GM12878 (cell line): Measurements from ENCODE around the gene ANO4.

Experiments
- ATF3 ChIP-seq: IDR thresholded peaks from 2 replicates; pipeline ENCODE4 v1.6.1; 2011; ENCODE audit warnings: low read depth, mild to moderate bottlenecking, low read length, moderate library complexity, borderline replicate concordance; ENCODE audit errors: extremely low read depth
- CTCF ChIP-seq, 3 experiments: IDR thresholded peaks in 2 of 3; conservative IDR thresholded peaks in 1 of 3; 2 replicates each; pipeline ENCODE4 v1.5.1; 2011; ENCODE audit warnings: low read depth in 3 of 3, low read length in 3 of 3, mild to moderate bottlenecking in 3 of 3, control low read depth in 2 of 3, moderate library complexity in 2 of 3, inconsistent platforms in 1 of 3, mixed read lengths in 1 of 3; ENCODE audit not compliant: control insufficient read depth in 2 of 3, insufficient read depth in 1 of 3; ENCODE audit errors: extremely low read depth in 1 of 3
- EZH2 ChIP-seq: IDR thresholded peaks from 2 replicates; pipeline ENCODE4 v1.6.1; 2012; ENCODE audit warnings: low read depth, mild to moderate bottlenecking, control low read depth, inconsistent platforms, low read length, borderline replicate concordance; ENCODE audit not compliant: control insufficient read depth
- JUNB ChIP-seq: IDR thresholded peaks from 2 replicates; pipeline ENCODE4 v1.6.1; 2016; ENCODE audit warnings: antibody characterized with exemption, mild to moderate bottlenecking
- JUND ChIP-seq: IDR thresholded peaks from 2 replicates; pipeline ENCODE4 v1.6.1; 2012; ENCODE audit warnings: low read depth, mild to moderate bottlenecking, low read length, improper control_type of control experiment, moderate library complexity
- MAX ChIP-seq: IDR thresholded peaks from 2 replicates; pipeline ENCODE4 v1.6.1; 2012; ENCODE audit warnings: low read depth, low read length, improper control_type of control experiment
- NRF1 ChIP-seq: conservative IDR thresholded peaks from 2 replicates; pipeline ENCODE4 v1.6.1; 2011; ENCODE audit warnings: mild to moderate bottlenecking, low read depth, low read length, improper control_type of control experiment
- POLR2A ChIP-seq: IDR thresholded peaks from 2 replicates; pipeline ENCODE4 v1.6.1; 2011; ENCODE audit warnings: low read depth, mild to moderate bottlenecking, low read length
- SP1 ChIP-seq: IDR thresholded peaks from one replicate; pipeline ENCODE4 v1.6.1; 2011; ENCODE audit warnings: low read depth, low read length
- TBL1XR1 ChIP-seq: IDR thresholded peaks from 2 replicates; pipeline ENCODE4 v1.6.1; 2012; ENCODE audit warnings: low read depth, low read length, improper control_type of control experiment
- YBX1 ChIP-seq: fragments of 450-650 bp; IDR thresholded peaks from 2 replicates; pipeline ENCODE4 v1.6.1; 2016; ENCODE audit warnings: antibody characterized with exemption

GRCh38 chr12:100974747-100975146 lies 180.2 kb downstream of the ANO4 start:
- TF ChIP-seq MAX (no peak), JUND (no peak), ATF3 (no peak), YBX1 (no peak), JUNB (no peak), POLR2A (no peak), TBL1XR1 (no peak), EZH2 (no peak), NRF1 (no peak), CTCF (IDR thresholded peaks at IDR 0.05 in 2 of 3, conservative IDR thresholded peaks at IDR 0.05 in 1 of 3; ENCODE audit: control insufficient read depth in 2 of 3, extremely low read depth in 1 of 3, insufficient read depth in 1 of 3, low read depth in 3 of 3, low read length in 3 of 3) (no peak), SP1 (no peak)
